Glutamatergic neuron (in vitro differentiated cells): ENCODE results near the gene MYO1D. TPM values are rescaled to one million over a fixed set of nuclear protein-coding genes. Genes with fewer than 3 reads are reported as not detected.

Experiments
- DNase-seq: peaks from one replicate; pipeline ENCODE4 v3.0.0; 2022
- H3K27ac Mint-ChIP-seq: one replicate; pipeline ENCODE4 v1.8.0; 2020; ENCODE audit warnings: mild to moderate bottlenecking, mixed read lengths, inconsistent platforms; ENCODE audit not compliant: unreplicated experiment
- H3K27me3 Mint-ChIP-seq: one replicate; pipeline ENCODE4 v1.8.0; 2020; ENCODE audit warnings: mild to moderate bottlenecking, moderate library complexity, mixed read lengths, inconsistent platforms; ENCODE audit not compliant: unreplicated experiment
- H3K36me3 Mint-ChIP-seq: one replicate; pipeline ENCODE4 v1.8.0; 2020; ENCODE audit warnings: mild to moderate bottlenecking, mixed read lengths, inconsistent platforms; ENCODE audit not compliant: unreplicated experiment
- H3K4me1 Mint-ChIP-seq: one replicate; pipeline ENCODE4 v1.8.0; 2020; ENCODE audit warnings: mild to moderate bottlenecking, low read depth, mixed read lengths, inconsistent platforms; ENCODE audit not compliant: unreplicated experiment
- H3K4me3 Mint-ChIP-seq: one replicate; pipeline ENCODE4 v1.8.0; 2020; ENCODE audit warnings: mild to moderate bottlenecking, mixed read lengths, inconsistent platforms; ENCODE audit not compliant: unreplicated experiment
- H3K9me3 Mint-ChIP-seq: one replicate; pipeline ENCODE4 v1.8.0; 2020; ENCODE audit warnings: mild to moderate bottlenecking, moderate library complexity, mixed read lengths, inconsistent platforms; ENCODE audit not compliant: unreplicated experiment
- CTCF ChIP-seq: fragments of 200-600 bp; sonication (generic); IDR thresholded peaks from one replicate; pipeline ENCODE4 v1.5.0; 2021; ENCODE audit not compliant: partially characterized antibody, unreplicated experiment
- total RNA-seq: library from RNA; stranded (reverse); fragmentation: NEBNext Ultra II Directional; extraction: Animal tissue kit (Norgen Biotek cat#: 25700); gene quantifications from one replicate; pipeline ENCODE4 v1.2.1, GENCODE V29; 2021; ENCODE audit not compliant: unreplicated experiment

MYO1D gene
- total RNA-seq, 1 donor from 2014 or later, result 5.3 TPM

- Mint-ChIP-seq H3K9me3 (no peaks in the 10 kb centered on the region), H3K4me3 (no peak overlapping the region), H3K36me3 (peaks cover 10% of the 10 kb centered on the region), H3K27me3 (peaks cover 6% of the 10 kb centered on the region), H3K27ac (no peak overlapping the region), H3K4me1 (peaks cover 5% of the 10 kb centered on the region)
- DNase-seq, result no peak
- no peak for TF ChIP-seq CTCF
Measured at GRCh38 chr17:32497431-32498205, 379.3 kb downstream of the MYO1D start.

GRCh38 chr17:32496395-32497073 lies 380.4 kb downstream of the MYO1D start:
- no peak overlapping the region for H3K4me3 Mint-ChIP-seq

GRCh38 chr17:32495359-32496231 lies 381.3 kb downstream of the MYO1D start:
- DNase-seq, result no peak
- no peak for TF ChIP-seq CTCF
- H3K4me3 Mint-ChIP-seq, result no peak overlapping the region

More at GRCh38 chr17:32496395-32497073, 380.4 kb downstream of the MYO1D start:
- Mint-ChIP-seq H3K27ac (no peak overlapping the region), H3K9me3 (peaks cover 3% of the 10 kb centered on the region), H3K36me3 (peaks cover 8% of the 10 kb centered on the region), H3K27me3 (peaks cover 6% of the 10 kb centered on the region), H3K4me1 (peaks cover 12% of the 10 kb centered on the region)
- no peak for DNase-seq
- TF ChIP-seq CTCF, result no peak

GRCh38 chr17:32494621-32495358 lies 382.1 kb downstream of the MYO1D start:
- Mint-ChIP-seq H3K27ac (no peak overlapping the region), H3K4me3 (no peak overlapping the region), H3K36me3 (peaks cover 8% of the 10 kb centered on the region), H3K9me3 (peaks cover 6% of the 10 kb centered on the region), H3K4me1 (peaks cover 16% of the 10 kb centered on the region), H3K27me3 (peaks cover 6% of the 10 kb centered on the region)
- TF ChIP-seq CTCF, result no peak
- DNase-seq, result no peak

More at GRCh38 chr17:32495359-32496231, 381.3 kb downstream of the MYO1D start:
- H3K4me1 Mint-ChIP-seq, result peaks cover 16% of the 10 kb centered on the region
- peaks cover 5% of the 10 kb centered on the region for H3K9me3 Mint-ChIP-seq
- no peak overlapping the region for H3K27ac Mint-ChIP-seq
- H3K36me3 Mint-ChIP-seq, result peaks cover 8% of the 10 kb centered on the region
- H3K27me3 Mint-ChIP-seq, result peaks cover 6% of the 10 kb centered on the region
